Measurements from ENCODE around the gene SLX4IP. TPM values are rescaled to one million over a fixed set of nuclear protein-coding genes. Genes with fewer than 3 reads are reported as not detected.

SLX4IP gene
- total RNA-seq, 3 donors from 2014 or later, result 5.7 to 9.7 (median 7.7) TPM

DNA sequence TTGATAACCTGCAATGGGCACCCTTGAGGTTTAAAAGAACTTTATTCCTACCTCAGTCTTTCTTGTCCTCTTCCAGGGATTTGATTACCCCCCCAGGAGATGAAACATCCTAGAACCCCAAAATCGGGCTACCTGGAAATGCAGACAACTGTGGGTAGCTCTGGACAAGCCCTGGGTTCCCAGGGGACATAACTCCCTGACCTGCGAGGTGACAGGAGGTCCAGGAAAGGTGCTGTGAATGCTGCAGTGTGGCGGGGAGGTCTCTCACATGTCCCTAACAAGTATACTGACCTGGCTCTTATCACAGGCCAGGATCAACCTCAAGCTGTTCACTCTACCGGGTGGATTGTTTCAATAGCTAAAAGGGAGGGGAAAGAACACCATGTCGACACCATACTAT is 227.0 kb downstream of the SLX4IP start:
- H3K9me3 ChIP-seq, result no peaks in the 10 kb centered on the region
- ATAC-seq (no peak), DNase-seq (no peak)
- TF ChIP-seq, protein P1, sequence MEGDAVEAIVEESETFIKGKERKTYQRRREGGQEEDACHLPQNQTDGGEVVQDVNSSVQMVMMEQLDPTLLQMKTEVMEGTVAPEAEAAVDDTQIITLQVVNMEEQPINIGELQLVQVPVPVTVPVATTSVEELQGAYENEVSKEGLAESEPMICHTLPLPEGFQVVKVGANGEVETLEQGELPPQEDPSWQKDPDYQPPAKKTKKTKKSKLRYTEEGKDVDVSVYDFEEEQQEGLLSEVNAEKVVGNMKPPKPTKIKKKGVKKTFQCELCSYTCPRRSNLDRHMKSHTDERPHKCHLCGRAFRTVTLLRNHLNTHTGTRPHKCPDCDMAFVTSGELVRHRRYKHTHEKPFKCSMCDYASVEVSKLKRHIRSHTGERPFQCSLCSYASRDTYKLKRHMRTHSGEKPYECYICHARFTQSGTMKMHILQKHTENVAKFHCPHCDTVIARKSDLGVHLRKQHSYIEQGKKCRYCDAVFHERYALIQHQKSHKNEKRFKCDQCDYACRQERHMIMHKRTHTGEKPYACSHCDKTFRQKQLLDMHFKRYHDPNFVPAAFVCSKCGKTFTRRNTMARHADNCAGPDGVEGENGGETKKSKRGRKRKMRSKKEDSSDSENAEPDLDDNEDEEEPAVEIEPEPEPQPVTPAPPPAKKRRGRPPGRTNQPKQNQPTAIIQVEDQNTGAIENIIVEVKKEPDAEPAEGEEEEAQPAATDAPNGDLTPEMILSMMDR (IDR thresholded peaks at IDR 0.05), result no peak
- no peaks in the 10 kb centered on the region for H3K36me3 ChIP-seq (ENCODE audit: low read depth)
- H3K4me1 ChIP-seq (ENCODE audit: low read depth), result peaks cover 17% of the 10 kb centered on the region
- intact Hi-C loops (cut with DNase I, micrococcal nuclease), result no loop called here
- H3K4me3 ChIP-seq, result no peak overlapping the region

DNA sequence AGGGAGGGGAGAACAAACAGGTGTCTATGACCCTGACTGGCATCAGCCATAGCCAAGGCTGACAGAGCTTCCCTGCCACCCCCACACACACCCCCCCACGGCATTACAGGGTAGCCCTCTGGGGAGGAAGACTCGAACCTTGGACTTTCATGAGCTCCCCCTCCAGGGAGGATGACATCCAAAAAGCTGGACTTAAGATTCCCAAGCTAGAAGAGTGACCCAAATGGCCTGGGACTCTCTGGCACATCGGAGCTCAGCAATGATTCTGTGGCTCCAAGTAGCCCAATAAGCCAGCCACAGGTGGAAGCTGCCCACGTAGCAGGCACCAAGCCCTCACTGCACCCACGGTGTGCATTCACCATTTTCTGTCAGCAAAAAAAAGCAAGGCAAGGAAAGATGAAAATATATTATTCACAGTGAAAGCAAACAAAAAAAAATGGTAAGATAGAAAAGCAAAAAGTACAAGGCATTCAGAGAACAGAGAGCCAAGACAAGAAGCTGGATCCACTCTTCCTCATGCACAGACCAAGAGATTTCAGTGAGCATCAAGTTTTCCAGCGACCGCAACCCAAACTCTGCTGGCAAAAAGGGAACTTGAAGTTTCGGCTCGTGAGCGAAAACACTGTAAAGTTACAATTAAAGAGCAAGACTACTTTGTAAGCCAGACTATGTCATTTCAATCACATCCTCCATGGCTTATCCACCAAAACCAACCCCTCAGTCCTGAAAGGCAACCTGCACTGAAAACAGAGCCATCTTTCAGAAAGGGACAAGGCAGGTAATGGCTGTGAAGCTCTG is 227.8 kb downstream of the SLX4IP start:
- peaks cover 17% of the 10 kb centered on the region for H3K4me1 ChIP-seq (ENCODE audit: low read depth)
- no peaks in the 10 kb centered on the region for H3K36me3 ChIP-seq (ENCODE audit: low read depth)
- no peaks in the 10 kb centered on the region for H3K9me3 ChIP-seq
- TF ChIP-seq, protein P1 (IDR thresholded peaks at IDR 0.05), result no peak
- intact Hi-C loops (cut with DNase I, micrococcal nuclease), result no loop called here
- ATAC-seq (no peak), DNase-seq (peak in 1 of 3 donors; percentile 42)
- H3K4me3 ChIP-seq, result no peak overlapping the region

DNA sequence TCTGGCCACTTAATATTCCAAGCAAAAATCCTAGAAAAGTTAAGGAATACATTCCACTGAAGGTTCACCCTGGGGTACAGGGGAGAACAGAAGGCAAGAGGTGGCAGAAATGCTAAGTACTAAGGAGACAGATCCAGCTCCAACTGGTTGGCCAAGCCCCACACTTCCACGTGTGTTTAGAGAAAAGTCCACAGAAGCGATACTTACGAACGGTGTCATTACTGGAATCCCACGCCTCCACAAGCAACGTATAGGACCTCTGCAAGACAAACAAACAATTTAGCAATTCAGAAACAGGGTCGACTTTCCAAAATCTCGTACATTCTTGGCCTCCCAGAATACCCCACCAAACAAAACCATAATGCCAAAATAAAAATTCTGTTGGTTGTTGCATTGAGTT is 228.7 kb downstream of the SLX4IP start:
- H3K36me3 ChIP-seq (ENCODE audit: low read depth), result no peaks in the 10 kb centered on the region
- H3K9me3 ChIP-seq, result no peaks in the 10 kb centered on the region
- intact Hi-C loops (cut with DNase I, micrococcal nuclease), result no loop called here
- TF ChIP-seq, protein P1 (IDR thresholded peaks at IDR 0.05), result no peak
- DNase-seq, result no peak
- H3K4me3 ChIP-seq, result no peak overlapping the region
- H3K4me1 ChIP-seq (ENCODE audit: low read depth), result peaks cover 17% of the 10 kb centered on the region
- ATAC-seq, result no peak

DNA sequence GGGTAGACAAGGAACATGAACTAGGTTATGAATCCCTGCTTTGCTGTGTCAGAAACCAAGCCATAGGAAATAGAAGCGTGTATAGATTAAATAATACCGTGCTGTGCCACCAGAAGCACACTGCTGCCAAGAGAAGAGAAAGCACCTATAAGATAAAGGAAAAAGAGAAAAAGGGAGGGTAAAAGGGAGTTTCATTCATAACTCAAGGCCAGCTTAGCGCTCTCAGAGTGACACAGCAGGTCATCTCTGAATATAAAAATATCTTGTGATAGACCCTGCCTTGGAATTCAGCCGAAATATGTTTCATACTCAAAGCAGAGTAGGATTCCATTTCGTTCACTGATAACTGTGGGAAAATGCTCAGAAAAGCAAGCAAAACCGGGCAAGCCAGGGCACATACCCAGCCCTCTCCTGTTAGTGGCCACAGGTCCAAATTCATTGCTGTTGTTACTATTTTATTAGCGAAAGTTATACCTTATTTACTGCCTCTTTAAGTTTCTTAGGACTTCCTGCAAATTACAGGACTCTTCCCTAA is 230.0 kb downstream of the SLX4IP start:
- H3K4me1 ChIP-seq (ENCODE audit: low read depth), result peaks cover 23% of the 10 kb centered on the region
- no peak for ATAC-seq
- H3K36me3 ChIP-seq (ENCODE audit: low read depth), result no peaks in the 10 kb centered on the region

DNA sequence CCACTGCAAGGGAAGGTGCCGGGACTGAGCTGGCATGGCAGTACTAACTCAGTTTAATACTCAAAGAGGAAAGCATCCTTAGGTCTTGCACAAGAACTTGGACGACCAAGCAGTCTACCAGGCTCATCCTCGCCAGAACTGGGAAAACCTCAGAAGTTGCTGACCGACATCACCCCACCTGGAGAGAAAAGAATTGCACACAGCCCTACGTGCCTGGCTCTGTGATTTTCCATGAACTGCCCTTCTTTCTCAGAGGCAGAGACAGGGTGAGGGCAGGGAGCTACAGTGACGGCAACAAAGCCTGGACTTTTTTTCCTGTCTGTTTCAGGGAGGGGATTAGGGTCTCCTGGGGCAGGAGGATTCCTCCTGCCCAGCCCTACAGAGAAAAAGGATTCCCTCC is 230.7 kb downstream of the SLX4IP start:
- H3K4me1 ChIP-seq (ENCODE audit: low read depth), result peaks cover 23% of the 10 kb centered on the region
- TF ChIP-seq, protein P1 (IDR thresholded peaks at IDR 0.05), result no peak
- intact Hi-C loops (cut with DNase I, micrococcal nuclease), result no loop called here
- H3K4me3 ChIP-seq, result no peak overlapping the region
- no peaks in the 10 kb centered on the region for H3K36me3 ChIP-seq (ENCODE audit: low read depth)
- ATAC-seq (peak; percentile 11), DNase-seq (no peak)
- no peaks in the 10 kb centered on the region for H3K9me3 ChIP-seq

More for the DNA sequence above, 230.0 kb downstream of the SLX4IP start:
- DNase-seq, result no peak
- Histone ChIP-seq H3K9me3 (no peaks in the 10 kb centered on the region), H3K4me3 (no peak overlapping the region)
- intact Hi-C loops (cut with DNase I, micrococcal nuclease), result no loop called here
- TF ChIP-seq, protein P1 (IDR thresholded peaks at IDR 0.05), result no peak

Data from mucosa of descending colon (tissue), 3 donors.